OCI-LY3 (cell line): ENCODE measurements around the gene TPM1.

ENCODE experiments used
- EZH2phosphoT487 ChIP-seq: fragments of 200-600 bp; shearing (Covaris generic); IDR thresholded peaks from 2 replicates; pipeline ENCODE4 v1.6.1; 2018; ENCODE audit warnings: antibody characterized with exemption, mixed run types, low read depth
- TF ChIP-seq, protein P1 (sequence below): fragments of 200-600, 300-600 bp; sonication (generic); IDR thresholded peaks from 2 replicates; pipeline ENCODE4 v1.5.1; 2014; ENCODE audit warnings: antibody characterized with exemption, low read length, low read depth

DNA sequence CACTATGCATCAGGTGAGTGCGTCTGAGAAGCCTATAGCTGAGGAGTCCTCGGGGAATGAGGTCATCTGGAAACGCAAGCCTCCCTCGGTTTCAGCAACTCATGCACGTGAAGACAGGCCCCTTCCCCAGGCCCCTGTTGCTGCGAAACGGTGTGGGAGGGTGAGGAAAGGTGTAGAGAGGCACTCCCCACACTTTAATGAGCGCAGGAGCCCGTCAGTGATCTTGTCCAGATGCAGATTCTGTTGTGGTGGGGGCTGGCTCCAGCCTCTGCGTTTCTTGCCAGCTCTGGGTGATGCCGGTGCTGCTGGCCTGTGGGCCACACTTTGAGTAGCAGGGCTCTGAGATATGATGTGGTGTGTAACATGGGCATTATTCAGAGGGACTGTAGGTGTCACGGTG lies 40.5 kb downstream of the TPM1 start:
- TF ChIP-seq, protein P1, sequence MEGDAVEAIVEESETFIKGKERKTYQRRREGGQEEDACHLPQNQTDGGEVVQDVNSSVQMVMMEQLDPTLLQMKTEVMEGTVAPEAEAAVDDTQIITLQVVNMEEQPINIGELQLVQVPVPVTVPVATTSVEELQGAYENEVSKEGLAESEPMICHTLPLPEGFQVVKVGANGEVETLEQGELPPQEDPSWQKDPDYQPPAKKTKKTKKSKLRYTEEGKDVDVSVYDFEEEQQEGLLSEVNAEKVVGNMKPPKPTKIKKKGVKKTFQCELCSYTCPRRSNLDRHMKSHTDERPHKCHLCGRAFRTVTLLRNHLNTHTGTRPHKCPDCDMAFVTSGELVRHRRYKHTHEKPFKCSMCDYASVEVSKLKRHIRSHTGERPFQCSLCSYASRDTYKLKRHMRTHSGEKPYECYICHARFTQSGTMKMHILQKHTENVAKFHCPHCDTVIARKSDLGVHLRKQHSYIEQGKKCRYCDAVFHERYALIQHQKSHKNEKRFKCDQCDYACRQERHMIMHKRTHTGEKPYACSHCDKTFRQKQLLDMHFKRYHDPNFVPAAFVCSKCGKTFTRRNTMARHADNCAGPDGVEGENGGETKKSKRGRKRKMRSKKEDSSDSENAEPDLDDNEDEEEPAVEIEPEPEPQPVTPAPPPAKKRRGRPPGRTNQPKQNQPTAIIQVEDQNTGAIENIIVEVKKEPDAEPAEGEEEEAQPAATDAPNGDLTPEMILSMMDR = no peak
- TF ChIP-seq EZH2phosphoT487 = no peak
